HG02938 (cell line): ENCODE data around the gene SMOC2.

Source experiments
- ATAC-seq: cut with Tn5 transposase; IDR thresholded peaks from one replicate; pipeline ENCODE4 v1.9.1; 2021; ENCODE audit warnings: mild to moderate bottlenecking, moderate library complexity; ENCODE audit not compliant: unreplicated experiment

Gene SMOC2

GRCh38 chr6:168441434-168442391, 729 bp downstream of the SMOC2 start:
- no peak for ATAC-seq

- ATAC-seq, result no peak
Observed at GRCh38 chr6:168442646-168443045, 1.7 kb downstream of the SMOC2 start.

GRCh38 chr6:168447282-168447681, 6.3 kb downstream of the SMOC2 start:
- no peak for ATAC-seq

- no peak for ATAC-seq
Observed at GRCh38 chr6:168447700-168448099, 6.7 kb downstream of the SMOC2 start.

GRCh38 chr6:168448243-168448855, 7.4 kb downstream of the SMOC2 start:
- ATAC-seq, result no peak

GRCh38 chr6:168450917-168451316, 9.9 kb downstream of the SMOC2 start:
- no peak for ATAC-seq

GRCh38 chr6:168451805-168452517, 11.0 kb downstream of the SMOC2 start:
- ATAC-seq, result no peak

GRCh38 chr6:168452685-168453377, 11.8 kb downstream of the SMOC2 start:
- ATAC-seq, result no peak

- no peak for ATAC-seq
Observed at GRCh38 chr6:168455847-168456530, 15.0 kb downstream of the SMOC2 start.

- ATAC-seq, result no peak
Observed at GRCh38 chr6:168456907-168457652, 16.1 kb downstream of the SMOC2 start.

GRCh38 chr6:168457653-168457934, 16.6 kb downstream of the SMOC2 start:
- no peak for ATAC-seq

GRCh38 chr6:168458101-168458500, 17.1 kb downstream of the SMOC2 start:
- ATAC-seq, result no peak

GRCh38 chr6:168459572-168459971, 18.6 kb downstream of the SMOC2 start:
- no peak for ATAC-seq

- ATAC-seq, result no peak
Observed at GRCh38 chr6:168462289-168462853, 21.4 kb downstream of the SMOC2 start.

GRCh38 chr6:168464546-168464945, 23.6 kb downstream of the SMOC2 start:
- no peak for ATAC-seq

GRCh38 chr6:168468045-168468444, 27.1 kb downstream of the SMOC2 start:
- ATAC-seq, result no peak

- no peak for ATAC-seq
Observed at GRCh38 chr6:168469521-168469920, 28.5 kb downstream of the SMOC2 start.

- ATAC-seq, result no peak
Observed at GRCh38 chr6:168469926-168470325, 28.9 kb downstream of the SMOC2 start.

- no peak for ATAC-seq
Observed at GRCh38 chr6:168472363-168472762, 31.4 kb downstream of the SMOC2 start.

- ATAC-seq, result no peak
Observed at GRCh38 chr6:168473197-168473596, 32.2 kb downstream of the SMOC2 start.
